HEK293 (cell line): Measurements from ENCODE around the gene SUGP2.

Experiments used
- EGR2 ChIP-seq: fragments of 450-650 bp; formaldehyde crosslinking; IDR thresholded peaks from 2 replicates; pipeline ENCODE4 v1.5.1; 2016; ENCODE audit warnings: low read depth, missing biosample characterization, missing genetic modification characterization
- KLF7 ChIP-seq: fragments of 450-650 bp; formaldehyde crosslinking; IDR thresholded peaks from 2 replicates; pipeline ENCODE4 v1.5.1; 2016; ENCODE audit warnings: missing biosample characterization, missing genetic modification characterization, borderline replicate concordance
- PRDM1 ChIP-seq: fragments of 450-650 bp; formaldehyde crosslinking; IDR thresholded peaks from 2 replicates; pipeline ENCODE4; 2016; ENCODE audit warnings: missing biosample characterization, missing genetic modification characterization
- SETDB1 ChIP-seq: IDR thresholded peaks from one replicate; pipeline ENCODE4 v1.6.1; 2017; ENCODE audit warnings: mild to moderate bottlenecking, low read length, moderate library complexity, mixed read lengths; ENCODE audit not compliant: insufficient read length
- SP7 ChIP-seq: fragments of 450-650 bp; formaldehyde crosslinking; IDR thresholded peaks from 2 replicates; pipeline ENCODE4 v1.5.1; 2016; ENCODE audit warnings: missing biosample characterization, missing genetic modification characterization
- ZNF169 ChIP-seq: fragments of 450-650 bp; formaldehyde crosslinking; IDR thresholded peaks from 2 replicates; pipeline ENCODE4 v1.5.1; 2016; ENCODE audit warnings: missing biosample characterization, missing genetic modification characterization
- ZNF2 ChIP-seq: fragments of 450-650 bp; formaldehyde crosslinking; IDR thresholded peaks from 2 replicates; pipeline ENCODE4 v1.5.1; 2016; ENCODE audit warnings: missing biosample characterization, missing genetic modification characterization
- ZNF23 ChIP-seq: fragments of 450-650 bp; formaldehyde crosslinking; IDR thresholded peaks from 2 replicates; pipeline ENCODE4 v1.5.1; 2016; ENCODE audit warnings: missing biosample characterization, missing genetic modification characterization, borderline replicate concordance
- ZNF324 ChIP-seq: fragments of 450-650 bp; formaldehyde crosslinking; IDR thresholded peaks from 2 replicates; pipeline ENCODE4 v1.5.1; 2016; ENCODE audit warnings: missing biosample characterization, missing genetic modification characterization
- ZNF394 ChIP-seq: fragments of 450-650 bp; formaldehyde crosslinking; IDR thresholded peaks from 2 replicates; pipeline ENCODE4 v1.5.1; 2016; ENCODE audit warnings: missing biosample characterization, missing genetic modification characterization, mild to moderate bottlenecking, moderate library complexity, borderline replicate concordance
- ZNF549 ChIP-seq: fragments of 450-650 bp; IDR thresholded peaks from 2 replicates; pipeline ENCODE4 v1.5.1; 2018; ENCODE audit warnings: missing biosample characterization, missing genetic modification characterization, mild to moderate bottlenecking, inconsistent platforms, moderate library complexity
- ZNF571 ChIP-seq: fragments of 450-650 bp; formaldehyde crosslinking; IDR thresholded peaks from 2 replicates; pipeline ENCODE4 v1.5.0; 2017; ENCODE audit warnings: missing biosample characterization, missing genetic modification characterization
- ZNF660 ChIP-seq: fragments of 450-650 bp; IDR thresholded peaks from 2 replicates; pipeline ENCODE4 v1.5.1; 2018; ENCODE audit warnings: missing biosample characterization, mild to moderate bottlenecking, missing genetic modification characterization
- ZNF76 ChIP-seq: fragments of 450-650 bp; formaldehyde crosslinking; IDR thresholded peaks from 2 replicates; pipeline ENCODE4; 2016; ENCODE audit warnings: low read depth, missing biosample characterization, missing genetic modification characterization, borderline replicate concordance
- ZNF768 ChIP-seq: fragments of 450-650 bp; formaldehyde crosslinking; IDR thresholded peaks from 2 replicates; pipeline ENCODE4 v1.5.1; 2018; ENCODE audit warnings: missing biosample characterization, mild to moderate bottlenecking, missing genetic modification characterization
- ZNF791 ChIP-seq: fragments of 450-650 bp; formaldehyde crosslinking; IDR thresholded peaks from 2 replicates; pipeline ENCODE4 v1.5.1; 2016; ENCODE audit warnings: missing biosample characterization, missing genetic modification characterization
- TF ChIP-seq, protein P1 (sequence below): fragments of 450-650 bp; formaldehyde crosslinking; IDR thresholded peaks from 2 replicates; pipeline ENCODE4 v1.5.1; 2016; ENCODE audit warnings: missing biosample characterization, missing genetic modification characterization, borderline replicate concordance
- TF ChIP-seq, protein P2 (sequence below): fragments of 450-650 bp; formaldehyde crosslinking; IDR thresholded peaks from 2 replicates; pipeline ENCODE4 v1.5.1; 2016; ENCODE audit warnings: missing biosample characterization, missing genetic modification characterization
- TF ChIP-seq, protein P3 (sequence below): fragments of 450-650 bp; formaldehyde crosslinking; IDR thresholded peaks from 2 replicates; pipeline ENCODE4 v1.5.1; 2016; ENCODE audit warnings: missing biosample characterization, missing genetic modification characterization
- TF ChIP-seq, protein P4 (sequence below): fragments of 450-650 bp; formaldehyde crosslinking; IDR thresholded peaks from 2 replicates; pipeline ENCODE4 v1.5.1; 2016; ENCODE audit warnings: missing biosample characterization, missing genetic modification characterization
- TF ChIP-seq, protein P5 (sequence below): fragments of 450-650 bp; IDR thresholded peaks from 2 replicates; pipeline ENCODE4 v1.5.1; 2018; ENCODE audit warnings: missing biosample characterization, mild to moderate bottlenecking, missing genetic modification characterization
- TF ChIP-seq, protein P6 (sequence below): fragments of 450-650 bp; formaldehyde crosslinking; IDR thresholded peaks from 2 replicates; pipeline ENCODE4 v1.5.1; 2017; ENCODE audit warnings: missing biosample characterization, mild to moderate bottlenecking, missing genetic modification characterization, moderate library complexity
- TF ChIP-seq, protein P7 (sequence below): fragments of 450-650 bp; formaldehyde crosslinking; IDR thresholded peaks from 2 replicates; pipeline ENCODE4 v1.5.1; 2016; ENCODE audit warnings: missing biosample characterization, missing genetic modification characterization

The SUGP2 gene

DNA sequence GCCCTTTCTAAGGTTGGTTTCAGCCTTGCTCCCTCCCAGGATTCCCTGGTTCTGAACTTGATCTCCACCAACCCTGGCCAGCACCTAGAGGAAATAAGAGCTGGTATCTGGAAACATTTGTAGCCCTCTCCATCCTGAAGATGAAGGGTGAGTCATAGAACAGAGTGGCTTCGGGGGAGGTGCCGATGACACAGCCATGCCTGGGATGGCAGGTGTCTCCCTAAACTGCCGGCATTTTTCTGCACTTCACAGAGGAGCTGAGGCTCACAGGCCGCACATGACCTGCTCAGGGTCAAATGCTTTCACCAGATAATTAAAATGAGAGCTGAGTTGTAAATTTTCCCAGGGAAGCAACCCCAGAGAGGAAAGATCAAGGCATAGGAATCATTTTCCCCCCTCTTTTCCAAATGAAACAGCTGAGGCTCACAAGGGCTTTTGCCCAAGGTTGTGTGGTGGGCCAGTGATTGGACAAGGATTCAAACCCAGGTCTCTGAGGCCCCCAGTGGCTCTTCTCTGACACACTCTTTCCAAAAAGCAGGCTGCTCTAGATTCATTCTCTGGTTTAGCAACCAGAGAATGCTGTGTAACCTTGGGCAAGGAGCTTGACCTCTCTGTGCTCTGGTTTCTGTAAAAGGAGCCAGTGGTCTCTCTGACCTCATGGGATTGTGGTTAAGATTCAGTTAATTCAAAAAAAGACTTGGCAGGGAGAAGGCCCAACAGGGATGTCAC, 29.3 kb upstream of the SUGP2 start (continued):
- TF ChIP-seq, protein P1, sequence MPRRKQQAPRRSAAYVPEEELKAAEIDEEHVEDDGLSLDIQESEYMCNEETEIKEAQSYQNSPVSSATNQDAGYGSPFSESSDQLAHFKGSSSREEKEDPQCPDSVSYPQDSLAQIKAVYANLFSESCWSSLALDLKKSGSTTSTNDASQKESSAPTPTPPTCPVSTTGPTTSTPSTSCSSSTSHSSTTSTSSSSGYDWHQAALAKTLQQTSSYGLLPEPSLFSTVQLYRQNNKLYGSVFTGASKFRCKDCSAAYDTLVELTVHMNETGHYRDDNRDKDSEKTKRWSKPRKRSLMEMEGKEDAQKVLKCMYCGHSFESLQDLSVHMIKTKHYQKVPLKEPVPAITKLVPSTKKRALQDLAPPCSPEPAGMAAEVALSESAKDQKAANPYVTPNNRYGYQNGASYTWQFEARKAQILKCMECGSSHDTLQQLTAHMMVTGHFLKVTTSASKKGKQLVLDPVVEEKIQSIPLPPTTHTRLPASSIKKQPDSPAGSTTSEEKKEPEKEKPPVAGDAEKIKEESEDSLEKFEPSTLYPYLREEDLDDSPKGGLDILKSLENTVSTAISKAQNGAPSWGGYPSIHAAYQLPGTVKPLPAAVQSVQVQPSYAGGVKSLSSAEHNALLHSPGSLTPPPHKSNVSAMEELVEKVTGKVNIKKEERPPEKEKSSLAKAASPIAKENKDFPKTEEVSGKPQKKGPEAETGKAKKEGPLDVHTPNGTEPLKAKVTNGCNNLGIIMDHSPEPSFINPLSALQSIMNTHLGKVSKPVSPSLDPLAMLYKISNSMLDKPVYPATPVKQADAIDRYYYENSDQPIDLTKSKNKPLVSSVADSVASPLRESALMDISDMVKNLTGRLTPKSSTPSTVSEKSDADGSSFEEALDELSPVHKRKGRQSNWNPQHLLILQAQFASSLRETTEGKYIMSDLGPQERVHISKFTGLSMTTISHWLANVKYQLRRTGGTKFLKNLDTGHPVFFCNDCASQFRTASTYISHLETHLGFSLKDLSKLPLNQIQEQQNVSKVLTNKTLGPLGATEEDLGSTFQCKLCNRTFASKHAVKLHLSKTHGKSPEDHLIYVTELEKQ (tag by site-specific recombination) = no peak
- TF ChIP-seq ZNF768 (peak; percentile 98), ZNF660 (tag by site-specific recombination) (0 out of 2 replicates have a peak, but pooled peaks have one; percentile 14), SETDB1 (no peak), ZNF791 (no peak), ZNF2 (tag by site-specific recombination) (no peak), ZNF549 (tag by site-specific recombination) (no peak), ZNF571 (no peak), PRDM1 (tag by site-specific recombination) (no peak), ZNF169 (no peak), ZNF23 (tag by site-specific recombination) (no peak), KLF7 (no peak), ZNF76 (tag by site-specific recombination) (0 out of 2 replicates have a peak, but pooled peaks have one; percentile 13), SP7 (tag by site-specific recombination) (peak; percentile 65), EGR2 (tag by site-specific recombination) (no peak), ZNF394 (no peak), ZNF324 (tag by site-specific recombination) (no peak)
- TF ChIP-seq, protein P2, sequence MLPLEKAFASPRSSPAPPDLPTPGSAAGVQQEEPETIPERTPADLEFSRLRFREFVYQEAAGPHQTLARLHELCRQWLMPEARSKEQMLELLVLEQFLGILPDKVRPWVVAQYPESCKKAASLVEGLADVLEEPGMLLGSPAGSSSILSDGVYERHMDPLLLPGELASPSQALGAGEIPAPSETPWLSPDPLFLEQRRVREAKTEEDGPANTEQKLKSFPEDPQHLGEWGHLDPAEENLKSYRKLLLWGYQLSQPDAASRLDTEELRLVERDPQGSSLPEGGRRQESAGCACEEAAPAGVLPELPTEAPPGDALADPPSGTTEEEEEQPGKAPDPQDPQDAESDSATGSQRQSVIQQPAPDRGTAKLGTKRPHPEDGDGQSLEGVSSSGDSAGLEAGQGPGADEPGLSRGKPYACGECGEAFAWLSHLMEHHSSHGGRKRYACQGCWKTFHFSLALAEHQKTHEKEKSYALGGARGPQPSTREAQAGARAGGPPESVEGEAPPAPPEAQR = no peak
- TF ChIP-seq, protein P3, sequence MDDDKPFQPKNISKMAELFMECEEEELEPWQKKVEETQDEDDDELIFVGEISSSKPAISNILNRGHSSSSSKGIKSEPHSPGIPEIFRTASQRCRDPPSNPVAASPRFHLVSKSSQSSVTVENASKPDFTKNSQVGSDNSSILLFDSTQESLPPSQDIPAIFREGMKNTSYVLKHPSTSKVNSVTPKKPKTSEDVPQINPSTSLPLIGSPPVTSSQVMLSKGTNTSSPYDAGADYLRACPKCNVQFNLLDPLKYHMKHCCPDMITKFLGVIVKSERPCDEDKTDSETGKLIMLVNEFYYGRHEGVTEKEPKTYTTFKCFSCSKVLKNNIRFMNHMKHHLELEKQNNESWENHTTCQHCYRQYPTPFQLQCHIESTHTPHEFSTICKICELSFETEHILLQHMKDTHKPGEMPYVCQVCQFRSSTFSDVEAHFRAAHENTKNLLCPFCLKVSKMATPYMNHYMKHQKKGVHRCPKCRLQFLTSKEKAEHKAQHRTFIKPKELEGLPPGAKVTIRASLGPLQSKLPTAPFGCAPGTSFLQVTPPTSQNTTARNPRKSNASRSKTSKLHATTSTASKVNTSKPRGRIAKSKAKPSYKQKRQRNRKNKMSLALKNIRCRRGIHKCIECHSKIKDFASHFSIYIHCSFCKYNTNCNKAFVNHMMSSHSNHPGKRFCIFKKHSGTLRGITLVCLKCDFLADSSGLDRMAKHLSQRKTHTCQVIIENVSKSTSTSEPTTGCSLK = no peak
- TF ChIP-seq, protein P4, sequence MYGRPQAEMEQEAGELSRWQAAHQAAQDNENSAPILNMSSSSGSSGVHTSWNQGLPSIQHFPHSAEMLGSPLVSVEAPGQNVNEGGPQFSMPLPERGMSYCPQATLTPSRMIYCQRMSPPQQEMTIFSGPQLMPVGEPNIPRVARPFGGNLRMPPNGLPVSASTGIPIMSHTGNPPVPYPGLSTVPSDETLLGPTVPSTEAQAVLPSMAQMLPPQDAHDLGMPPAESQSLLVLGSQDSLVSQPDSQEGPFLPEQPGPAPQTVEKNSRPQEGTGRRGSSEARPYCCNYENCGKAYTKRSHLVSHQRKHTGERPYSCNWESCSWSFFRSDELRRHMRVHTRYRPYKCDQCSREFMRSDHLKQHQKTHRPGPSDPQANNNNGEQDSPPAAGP (tag by site-specific recombination) = peak; percentile 39; the same call in 1 of the 2 replicates
- TF ChIP-seq, protein P5, sequence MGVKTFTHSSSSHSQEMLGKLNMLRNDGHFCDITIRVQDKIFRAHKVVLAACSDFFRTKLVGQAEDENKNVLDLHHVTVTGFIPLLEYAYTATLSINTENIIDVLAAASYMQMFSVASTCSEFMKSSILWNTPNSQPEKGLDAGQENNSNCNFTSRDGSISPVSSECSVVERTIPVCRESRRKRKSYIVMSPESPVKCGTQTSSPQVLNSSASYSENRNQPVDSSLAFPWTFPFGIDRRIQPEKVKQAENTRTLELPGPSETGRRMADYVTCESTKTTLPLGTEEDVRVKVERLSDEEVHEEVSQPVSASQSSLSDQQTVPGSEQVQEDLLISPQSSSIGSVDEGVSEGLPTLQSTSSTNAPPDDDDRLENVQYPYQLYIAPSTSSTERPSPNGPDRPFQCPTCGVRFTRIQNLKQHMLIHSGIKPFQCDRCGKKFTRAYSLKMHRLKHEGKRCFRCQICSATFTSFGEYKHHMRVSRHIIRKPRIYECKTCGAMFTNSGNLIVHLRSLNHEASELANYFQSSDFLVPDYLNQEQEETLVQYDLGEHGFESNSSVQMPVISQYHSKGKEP (tag by site-specific recombination) = no peak
- TF ChIP-seq, protein P6, sequence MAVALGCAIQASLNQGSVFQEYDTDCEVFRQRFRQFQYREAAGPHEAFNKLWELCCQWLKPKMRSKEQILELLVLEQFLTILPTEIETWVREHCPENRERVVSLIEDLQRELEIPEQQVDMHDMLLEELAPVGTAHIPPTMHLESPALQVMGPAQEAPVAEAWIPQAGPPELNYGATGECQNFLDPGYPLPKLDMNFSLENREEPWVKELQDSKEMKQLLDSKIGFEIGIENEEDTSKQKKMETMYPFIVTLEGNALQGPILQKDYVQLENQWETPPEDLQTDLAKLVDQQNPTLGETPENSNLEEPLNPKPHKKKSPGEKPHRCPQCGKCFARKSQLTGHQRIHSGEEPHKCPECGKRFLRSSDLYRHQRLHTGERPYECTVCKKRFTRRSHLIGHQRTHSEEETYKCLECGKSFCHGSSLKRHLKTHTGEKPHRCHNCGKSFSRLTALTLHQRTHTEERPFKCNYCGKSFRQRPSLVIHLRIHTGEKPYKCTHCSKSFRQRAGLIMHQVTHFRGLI (tag by site-specific recombination) = no peak
- TF ChIP-seq, protein P7, sequence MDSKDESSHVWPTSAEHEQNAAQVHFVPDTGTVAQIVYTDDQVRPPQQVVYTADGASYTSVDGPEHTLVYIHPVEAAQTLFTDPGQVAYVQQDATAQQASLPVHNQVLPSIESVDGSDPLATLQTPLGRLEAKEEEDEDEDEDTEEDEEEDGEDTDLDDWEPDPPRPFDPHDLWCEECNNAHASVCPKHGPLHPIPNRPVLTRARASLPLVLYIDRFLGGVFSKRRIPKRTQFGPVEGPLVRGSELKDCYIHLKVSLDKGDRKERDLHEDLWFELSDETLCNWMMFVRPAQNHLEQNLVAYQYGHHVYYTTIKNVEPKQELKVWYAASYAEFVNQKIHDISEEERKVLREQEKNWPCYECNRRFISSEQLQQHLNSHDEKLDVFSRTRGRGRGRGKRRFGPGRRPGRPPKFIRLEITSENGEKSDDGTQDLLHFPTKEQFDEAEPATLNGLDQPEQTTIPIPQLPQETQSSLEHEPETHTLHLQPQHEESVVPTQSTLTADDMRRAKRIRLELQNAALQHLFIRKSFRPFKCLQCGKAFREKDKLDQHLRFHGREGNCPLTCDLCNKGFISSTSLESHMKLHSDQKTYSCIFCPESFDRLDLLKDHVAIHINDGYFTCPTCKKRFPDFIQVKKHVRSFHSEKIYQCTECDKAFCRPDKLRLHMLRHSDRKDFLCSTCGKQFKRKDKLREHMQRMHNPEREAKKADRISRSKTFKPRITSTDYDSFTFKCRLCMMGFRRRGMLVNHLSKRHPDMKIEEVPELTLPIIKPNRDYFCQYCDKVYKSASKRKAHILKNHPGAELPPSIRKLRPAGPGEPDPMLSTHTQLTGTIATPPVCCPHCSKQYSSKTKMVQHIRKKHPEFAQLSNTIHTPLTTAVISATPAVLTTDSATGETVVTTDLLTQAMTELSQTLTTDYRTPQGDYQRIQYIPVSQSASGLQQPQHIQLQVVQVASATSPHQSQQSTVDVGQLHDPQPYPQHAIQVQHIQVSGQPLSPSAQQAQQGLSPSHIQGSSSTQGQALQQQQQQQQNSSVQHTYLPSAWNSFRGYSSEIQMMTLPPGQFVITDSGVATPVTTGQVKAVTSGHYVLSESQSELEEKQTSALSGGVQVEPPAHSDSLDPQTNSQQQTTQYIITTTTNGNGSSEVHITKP (tag by site-specific recombination) = peak; percentile 72
